ENCODE results near the gene GALNT10.

- no peak for TF ChIP-seq CTCF (IDR thresholded peaks at IDR 0.05; ENCODE audit: low read depth, low read length, poor library complexity, severe bottlenecking)
- TF ChIP-seq EZH2phosphoT487 (IDR thresholded peaks at IDR 0.05; ENCODE audit: borderline replicate concordance, low read length), result no peak
These were observed 9.7 kb downstream of the GALNT10 start for GRCh38 chr5:154200221-154200620.
